ENCODE data around the gene HSD11B2. TPM values are rescaled to one million over a fixed set of nuclear protein-coding genes. Genes with fewer than 3 reads are reported as not detected.

The HSD11B2 gene
- total RNA-seq, 2 experiments from 2014 or later: 0.86 to 1.1 TPM

DNA sequence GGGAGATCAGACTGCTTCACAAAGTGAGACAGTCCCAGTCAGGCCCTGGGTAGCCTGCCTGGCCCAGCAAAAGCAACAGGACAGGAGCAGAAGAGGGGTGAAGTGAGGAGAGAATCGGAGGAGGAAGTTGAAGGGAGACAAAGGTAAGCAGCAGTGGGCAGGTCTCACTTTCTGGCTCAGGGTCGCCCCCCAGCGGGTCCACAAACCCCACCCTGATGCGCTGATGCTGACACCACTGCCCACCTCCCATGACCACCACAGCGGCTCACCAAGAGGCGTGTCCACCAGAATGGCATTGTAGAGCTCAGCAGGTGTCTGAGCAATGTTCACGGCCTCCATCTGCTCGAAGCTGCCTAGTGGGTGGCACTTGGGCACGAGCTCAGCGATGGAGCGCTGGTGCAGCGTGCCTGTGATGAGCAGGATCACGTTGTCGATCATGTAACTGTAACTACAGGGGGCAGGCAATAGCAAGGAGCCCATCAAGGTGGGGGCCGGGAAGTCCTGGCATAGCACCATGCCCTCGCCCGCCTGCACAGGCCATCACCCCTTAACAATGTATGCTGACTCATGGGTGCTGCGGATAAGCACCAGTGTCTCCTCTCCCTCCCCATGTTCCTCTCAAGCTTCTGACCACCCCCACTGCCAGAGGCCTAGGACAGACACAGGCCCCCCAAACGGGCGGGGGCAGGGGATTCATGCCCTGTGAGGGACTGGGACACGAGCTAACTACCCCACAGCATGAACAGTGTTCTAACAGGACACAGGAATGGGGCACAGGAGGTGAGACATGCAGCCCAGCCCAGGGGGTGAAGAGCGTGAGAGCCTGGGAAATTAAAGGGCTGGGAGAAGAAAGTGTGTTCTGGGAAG lies 13.6 kb downstream of the HSD11B2 start:
- no peaks in the 10 kb centered on the region for H3K27me3 Mint-ChIP-seq (ENCODE audit: low read depth)
- no peak overlapping the region for H3K27ac Mint-ChIP-seq
- intact Hi-C loops (cut with micrococcal nuclease): loop anchor here (5.0 to 10.0 kb wide), 2 partner anchors 72 to 470 kb away; no protein-coding TSS in a partner anchor

DNA sequence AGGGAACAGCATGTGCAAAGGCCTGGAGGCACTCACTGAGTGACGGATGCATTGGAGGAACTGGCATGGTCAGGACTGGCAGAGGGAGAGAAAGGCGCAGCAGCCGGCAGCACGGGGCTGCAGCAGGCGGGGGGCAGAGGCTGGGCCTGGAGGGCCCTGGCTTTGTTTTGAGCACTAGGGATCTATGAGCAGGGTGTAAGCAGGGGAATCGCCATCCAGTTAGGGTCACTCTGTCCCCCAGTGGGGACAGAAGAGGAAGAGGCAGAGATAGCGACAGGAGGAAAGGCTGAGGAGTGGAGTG lies 14.2 kb downstream of the HSD11B2 start:
- H3K27me3 Mint-ChIP-seq (ENCODE audit: low read depth): no peaks in the 10 kb centered on the region
- H3K4me3 Mint-ChIP-seq: no peak overlapping the region
- H3K36me3 Mint-ChIP-seq (ENCODE audit: low read depth): no peaks in the 10 kb centered on the region
- no peak overlapping the region for H3K27ac Mint-ChIP-seq
- H3K4me1 Mint-ChIP-seq (ENCODE audit: low read depth): no peaks in the 10 kb centered on the region
- no peaks in the 10 kb centered on the region for H3K9me3 Mint-ChIP-seq
- intact Hi-C loops (cut with micrococcal nuclease): loop anchor here (5.0 to 10.0 kb wide), 2 partner anchors 73 to 470 kb away; no protein-coding TSS in a partner anchor
- DNase-seq: no peak
- CTCF ChIA-PET: interaction anchor here (0.5 to 5.9 kb wide), 6 partner anchors 11 to 297 kb away, joined by 3 to 37 read pairs (median 6); no protein-coding TSS in a partner anchor

More for the DNA sequence above, 13.6 kb downstream of the HSD11B2 start:
- no peak overlapping the region for H3K4me3 Mint-ChIP-seq
- no peaks in the 10 kb centered on the region for H3K4me1 Mint-ChIP-seq (ENCODE audit: low read depth)
- CTCF ChIA-PET: interaction anchor here (0.5 to 5.9 kb wide), 8 partner anchors 8 to 297 kb away, joined by 3 to 37 read pairs (median 4); partner anchors contain the start of gene ZDHHC1
- H3K36me3 Mint-ChIP-seq (ENCODE audit: low read depth): no peaks in the 10 kb centered on the region
- no peaks in the 10 kb centered on the region for H3K9me3 Mint-ChIP-seq
- no peak for DNase-seq

DNA sequence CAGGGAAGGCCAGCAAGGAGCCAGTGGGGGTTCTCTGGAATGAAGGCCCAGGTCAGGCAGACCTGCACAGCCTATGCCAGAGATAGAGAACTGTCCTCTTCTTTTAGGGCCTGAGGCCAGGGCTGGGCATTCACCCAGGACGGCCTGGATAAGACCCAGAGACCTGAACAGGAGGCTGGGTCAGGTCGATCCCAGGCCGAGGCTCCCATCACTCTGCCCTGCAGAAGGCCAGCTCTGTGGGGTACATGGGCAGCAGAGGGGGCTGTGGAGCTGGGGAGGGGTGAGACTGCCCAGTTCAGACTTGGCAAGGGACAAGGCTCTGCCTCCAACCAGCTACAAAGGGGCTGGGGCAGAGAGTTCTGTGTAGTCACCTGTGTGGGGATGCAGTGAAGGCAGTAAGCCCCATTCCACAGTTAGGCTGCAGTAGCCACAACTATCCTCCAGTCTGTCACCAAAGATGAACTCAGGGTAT lies 14.6 kb downstream of the HSD11B2 start:
- H3K4me3 Mint-ChIP-seq: no peak overlapping the region
- intact Hi-C loops (cut with micrococcal nuclease): loop anchor here (5.0 to 10.0 kb wide), 2 partner anchors 73 to 471 kb away; no protein-coding TSS in a partner anchor
- no peaks in the 10 kb centered on the region for H3K9me3 Mint-ChIP-seq
- no peak overlapping the region for H3K27ac Mint-ChIP-seq
- no peak for DNase-seq
- no peaks in the 10 kb centered on the region for H3K27me3 Mint-ChIP-seq (ENCODE audit: low read depth)
- CTCF ChIA-PET: interaction anchor here (1.2 to 5.9 kb wide), 10 partner anchors 9 to 182 kb away, joined by 3 to 60 read pairs (median 6); no protein-coding TSS in a partner anchor
- no peaks in the 10 kb centered on the region for H3K4me1 Mint-ChIP-seq (ENCODE audit: low read depth)
- no peaks in the 10 kb centered on the region for H3K36me3 Mint-ChIP-seq (ENCODE audit: low read depth)

DNA sequence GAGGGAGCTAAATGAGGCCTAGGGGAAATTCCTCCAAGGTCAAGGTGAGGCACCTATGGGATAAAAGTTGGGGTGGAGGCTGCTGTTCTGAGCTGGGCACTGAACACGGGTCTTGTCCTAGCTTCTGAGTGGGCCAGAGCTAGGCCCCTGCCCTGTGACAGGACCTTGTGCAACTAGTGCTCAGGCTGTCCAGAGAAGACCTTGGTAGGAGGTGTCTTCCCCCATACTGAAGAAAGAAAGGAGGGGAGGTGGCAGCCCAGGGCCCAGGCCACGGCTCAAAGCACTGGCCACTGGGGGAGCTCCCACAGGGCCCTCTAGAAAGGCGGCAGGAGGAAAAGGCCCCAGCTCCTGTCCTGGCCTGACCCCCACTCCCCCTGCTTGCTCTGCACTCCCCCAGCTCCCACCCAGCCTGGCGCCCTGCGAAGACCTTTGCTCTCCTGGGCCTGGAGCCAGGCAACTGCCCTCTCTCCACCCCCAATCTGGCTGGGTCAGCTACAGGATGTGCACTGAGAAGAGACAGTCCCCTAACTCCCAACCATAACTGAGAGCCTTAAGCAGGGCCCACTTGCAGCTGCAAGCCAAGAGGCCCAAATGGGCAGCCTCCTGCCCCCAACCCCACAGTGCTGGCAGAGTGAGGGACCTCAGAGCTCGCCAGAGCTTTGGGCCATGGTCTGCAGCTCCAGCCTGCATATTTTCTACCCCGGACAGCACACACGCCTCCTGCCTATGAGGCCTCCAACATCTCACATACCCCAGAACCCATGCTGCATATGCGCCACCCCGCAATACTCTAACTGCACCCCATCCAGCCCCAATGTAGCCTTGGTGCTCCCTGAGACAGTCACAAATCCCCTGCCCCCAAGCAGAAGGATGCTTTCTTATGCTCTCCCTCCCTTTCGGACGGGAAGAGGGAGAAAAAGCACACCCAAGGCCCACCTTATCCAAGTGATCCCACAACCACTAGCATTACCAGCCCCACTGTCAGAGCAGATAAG lies 15.3 kb downstream of the HSD11B2 start:
- no peak for DNase-seq
- CTCF ChIA-PET: interaction anchor here (0.5 to 5.9 kb wide), 16 partner anchors 9 to 194 kb away, joined by 3 to 60 read pairs (median 4); partner anchors contain the start of gene ATP6V0D1
- Mint-ChIP-seq H3K4me1 (ENCODE audit: low read depth) (no peaks in the 10 kb centered on the region), H3K36me3 (ENCODE audit: low read depth) (no peaks in the 10 kb centered on the region), H3K27me3 (ENCODE audit: low read depth) (no peaks in the 10 kb centered on the region), H3K4me3 (no peak overlapping the region), H3K9me3 (no peaks in the 10 kb centered on the region), H3K27ac (no peak overlapping the region)
- intact Hi-C loops (cut with micrococcal nuclease): loop anchor here (5.0 to 10.0 kb wide), 2 partner anchors 74 to 471 kb away; no protein-coding TSS in a partner anchor

DNA sequence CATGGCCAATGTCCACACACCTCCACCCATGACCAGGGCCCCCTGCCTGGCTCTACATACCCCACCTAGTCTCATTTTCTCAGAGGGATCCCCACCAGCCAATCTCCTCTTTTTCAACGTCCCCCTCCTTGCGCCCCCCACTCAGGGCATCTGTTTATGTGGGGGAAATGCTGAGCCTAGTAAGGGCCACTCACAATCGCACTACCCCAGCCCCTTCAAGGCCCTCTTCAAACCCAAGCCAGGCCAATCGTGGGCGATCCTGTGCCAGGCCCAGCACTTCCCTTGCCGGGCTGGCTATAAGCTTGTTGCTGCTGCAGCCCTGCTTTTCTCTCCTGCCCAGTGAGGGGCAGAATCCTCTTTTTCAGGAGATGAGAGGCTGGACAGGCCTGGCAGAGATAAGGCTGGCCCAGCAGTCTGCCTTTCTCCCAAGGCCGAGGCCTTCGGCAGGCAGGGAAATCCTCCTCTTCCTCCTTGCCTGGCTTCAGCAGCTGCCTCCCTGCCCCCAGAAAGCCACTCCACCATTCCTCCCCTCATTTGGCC lies 16.1 kb downstream of the HSD11B2 start:
- no peaks in the 10 kb centered on the region for H3K27me3 Mint-ChIP-seq (ENCODE audit: low read depth)
- H3K27ac Mint-ChIP-seq: no peak overlapping the region
- intact Hi-C loops (cut with micrococcal nuclease): loop anchor here (1.0 to 10.0 kb wide), 3 partner anchors 19 to 472 kb away; no protein-coding TSS in a partner anchor
- no peaks in the 10 kb centered on the region for H3K36me3 Mint-ChIP-seq (ENCODE audit: low read depth)
- no peak for DNase-seq
- H3K4me1 Mint-ChIP-seq (ENCODE audit: low read depth): no peaks in the 10 kb centered on the region
- no peaks in the 10 kb centered on the region for H3K9me3 Mint-ChIP-seq
- no peak overlapping the region for H3K4me3 Mint-ChIP-seq
- CTCF ChIA-PET: interaction anchor here (0.5 to 5.9 kb wide), 19 partner anchors 8 to 270 kb away, joined by 3 to 60 read pairs (median 4); partner anchors contain the start of gene ATP6V0D1

DNA sequence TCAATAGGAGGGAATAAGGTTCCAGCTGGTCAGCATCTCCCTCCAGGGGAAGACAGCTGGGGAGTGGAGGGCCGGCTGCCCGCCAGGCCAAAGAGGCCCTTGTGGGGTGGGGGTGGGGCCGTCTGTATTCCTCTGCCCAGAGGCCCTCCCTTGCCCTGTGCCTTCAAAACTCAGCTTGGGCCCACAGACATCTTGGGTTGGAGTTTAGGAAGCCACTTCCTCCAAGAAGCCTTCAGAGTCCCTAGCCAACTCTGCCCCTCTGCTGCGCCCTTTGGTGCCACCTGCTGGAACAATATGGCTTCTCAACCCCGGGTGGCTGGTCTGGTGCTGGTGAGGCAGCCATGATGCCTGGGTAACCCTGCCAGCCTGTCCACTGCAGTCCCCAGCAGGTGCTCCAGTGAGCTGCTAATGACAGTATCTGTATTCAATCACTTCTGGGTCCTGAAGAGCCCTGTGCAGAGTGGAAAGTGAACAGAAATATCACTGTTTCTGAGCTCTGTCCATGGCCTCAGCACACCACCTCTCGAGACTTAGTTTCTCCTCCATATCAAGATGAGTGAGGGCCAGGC lies 16.7 kb downstream of the HSD11B2 start:
- H3K4me3 Mint-ChIP-seq: no peak overlapping the region
- peak; percentile 90 for DNase-seq
- no peaks in the 10 kb centered on the region for H3K9me3 Mint-ChIP-seq
- intact Hi-C loops (cut with micrococcal nuclease): loop anchor here (1.0 to 10.0 kb wide), 3 partner anchors 19 to 473 kb away; no protein-coding TSS in a partner anchor
- CTCF ChIA-PET: interaction anchor here (0.6 to 5.9 kb wide), 25 partner anchors 9 to 270 kb away, joined by 3 to 60 read pairs (median 4); partner anchors contain the start of gene ATP6V0D1
- no peak overlapping the region for H3K27ac Mint-ChIP-seq
- no peaks in the 10 kb centered on the region for H3K27me3 Mint-ChIP-seq (ENCODE audit: low read depth)
- H3K4me1 Mint-ChIP-seq (ENCODE audit: low read depth): no peaks in the 10 kb centered on the region
- no peaks in the 10 kb centered on the region for H3K36me3 Mint-ChIP-seq (ENCODE audit: low read depth)

DNA sequence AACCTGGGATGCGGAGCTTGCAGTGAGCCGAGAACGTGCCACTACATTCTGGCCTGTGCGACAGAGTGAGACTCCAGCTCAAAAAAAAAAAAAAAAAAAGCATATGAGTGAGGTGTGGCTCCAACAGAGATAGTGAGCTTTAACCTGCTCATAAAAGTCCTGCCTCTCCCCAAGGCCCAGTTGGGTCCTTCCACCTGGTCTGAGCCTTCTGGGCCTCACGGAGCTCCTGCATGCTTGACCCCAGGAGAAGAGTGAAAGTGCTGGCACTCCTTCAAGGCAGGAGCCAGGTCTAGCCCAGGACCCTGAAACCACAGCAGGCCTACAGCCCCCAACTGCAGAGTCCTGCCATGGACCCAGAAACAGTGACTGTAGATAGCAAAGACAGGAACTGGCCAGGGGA lies 17.7 kb downstream of the HSD11B2 start:
- Mint-ChIP-seq H3K27ac (no peak overlapping the region), H3K27me3 (ENCODE audit: low read depth) (no peaks in the 10 kb centered on the region), H3K9me3 (no peaks in the 10 kb centered on the region), H3K4me1 (ENCODE audit: low read depth) (no peaks in the 10 kb centered on the region), H3K4me3 (no peak overlapping the region), H3K36me3 (ENCODE audit: low read depth) (no peaks in the 10 kb centered on the region)
- CTCF ChIA-PET: interaction anchor here (0.6 to 5.9 kb wide), 12 partner anchors 8 to 269 kb away, joined by 3 to 60 read pairs (median 6); partner anchors contain the start of gene ATP6V0D1
- DNase-seq: no peak
- intact Hi-C loops (cut with micrococcal nuclease): loop anchor here (5.0 to 10.0 kb wide), 2 partner anchors 76 to 474 kb away; no protein-coding TSS in a partner anchor

DNA sequence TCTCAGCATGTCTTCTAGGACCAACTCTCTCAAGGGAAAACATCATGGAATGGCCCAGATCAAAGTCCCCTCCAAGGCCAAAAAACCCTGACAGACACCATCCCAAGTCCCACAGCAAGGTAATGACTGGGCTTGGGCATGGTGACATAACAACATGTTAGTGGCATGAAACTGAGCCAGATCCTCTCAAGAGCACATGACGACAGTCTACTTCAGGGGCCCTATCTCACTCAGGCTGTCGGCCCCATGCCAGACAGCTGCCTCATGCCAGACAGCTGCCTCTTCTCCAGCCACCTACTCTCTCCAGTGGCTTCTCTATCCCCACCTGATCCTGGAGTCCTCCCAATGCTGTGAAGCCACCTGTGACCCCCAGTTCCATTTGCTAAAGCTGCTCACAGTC lies 18.4 kb downstream of the HSD11B2 start:
- no peaks in the 10 kb centered on the region for H3K4me1 Mint-ChIP-seq (ENCODE audit: low read depth)
- CTCF ChIA-PET: interaction anchor here (0.7 to 4.2 kb wide), 4 partner anchors 11 to 32 kb away, joined by 3 to 60 read pairs (median 4); no protein-coding TSS in a partner anchor
- DNase-seq: no peak
- H3K36me3 Mint-ChIP-seq (ENCODE audit: low read depth): no peaks in the 10 kb centered on the region
- intact Hi-C loops (cut with micrococcal nuclease): loop anchor here (5.0 to 10.0 kb wide), 2 partner anchors 77 to 475 kb away; no protein-coding TSS in a partner anchor
- H3K27me3 Mint-ChIP-seq (ENCODE audit: low read depth): no peaks in the 10 kb centered on the region
- H3K9me3 Mint-ChIP-seq: no peaks in the 10 kb centered on the region
- H3K4me3 Mint-ChIP-seq: no peak overlapping the region
- H3K27ac Mint-ChIP-seq: no peak overlapping the region

DNA sequence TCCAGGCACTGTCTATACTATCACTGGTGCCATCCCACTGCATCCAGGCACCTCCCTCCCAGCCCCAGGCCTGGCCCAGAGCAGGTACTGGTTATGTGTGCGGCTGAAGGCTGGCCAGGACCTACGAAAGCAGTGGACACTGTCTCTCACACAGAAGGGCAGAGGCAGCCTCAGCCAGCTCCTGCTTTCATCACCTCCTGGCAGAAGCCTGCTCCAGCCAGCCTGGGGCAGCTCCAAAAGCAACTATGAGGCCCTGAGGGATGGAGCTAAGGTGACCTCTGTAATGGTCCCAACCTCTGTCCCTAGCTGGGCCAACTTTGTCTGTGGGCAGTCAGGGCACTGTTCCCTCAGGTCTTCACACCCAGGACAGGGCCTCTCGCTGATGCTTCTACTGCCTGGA lies 18.8 kb downstream of the HSD11B2 start:
- Mint-ChIP-seq H3K36me3 (ENCODE audit: low read depth) (no peaks in the 10 kb centered on the region), H3K4me1 (ENCODE audit: low read depth) (no peaks in the 10 kb centered on the region), H3K4me3 (no peak overlapping the region), H3K27me3 (ENCODE audit: low read depth) (no peaks in the 10 kb centered on the region), H3K9me3 (no peaks in the 10 kb centered on the region), H3K27ac (no peak overlapping the region)
- DNase-seq: no peak
- intact Hi-C loops (cut with micrococcal nuclease): loop anchor here (5.0 to 10.0 kb wide), 2 partner anchors 77 to 475 kb away; no protein-coding TSS in a partner anchor
- CTCF ChIA-PET: interaction anchor here (0.7 to 5.1 kb wide), 4 partner anchors 11 to 32 kb away, joined by 3 to 30 read pairs (median 4); no protein-coding TSS in a partner anchor

DNA sequence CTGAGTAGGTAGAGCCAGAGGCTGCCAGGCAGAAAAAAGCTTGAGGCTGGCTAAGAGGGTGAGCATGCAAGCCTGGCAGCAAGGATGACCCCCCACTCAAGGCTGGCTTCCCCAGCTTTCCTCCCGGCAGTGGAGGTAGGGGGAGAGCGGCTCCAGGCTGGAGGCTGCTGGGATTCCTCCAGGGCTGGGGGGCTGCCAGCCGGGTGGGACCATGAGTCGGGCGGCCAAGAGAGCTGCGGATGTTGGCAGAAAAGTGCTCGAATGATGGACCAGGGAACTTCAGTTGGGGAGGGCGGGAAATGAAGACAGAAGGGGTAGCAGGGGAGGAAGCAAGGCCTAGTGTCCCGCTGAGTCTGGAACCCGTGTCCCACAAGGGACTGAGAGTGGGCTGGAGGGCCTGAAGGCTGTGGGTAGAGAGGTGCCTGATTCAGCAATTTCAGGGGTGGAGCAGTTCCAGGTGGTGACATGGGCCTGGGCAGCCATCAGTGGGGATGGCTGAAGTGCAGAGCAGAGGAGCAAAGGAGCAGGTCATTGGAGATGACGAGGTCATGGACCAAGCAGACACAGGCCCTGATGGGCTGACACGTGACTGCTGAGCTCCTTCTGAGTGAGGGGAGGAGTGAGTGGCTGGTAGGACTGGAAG lies 20.3 kb downstream of the HSD11B2 start:
- no peak for DNase-seq
- Mint-ChIP-seq H3K4me3 (no peak overlapping the region), H3K27ac (no peak overlapping the region), H3K27me3 (ENCODE audit: low read depth) (no peaks in the 10 kb centered on the region), H3K4me1 (ENCODE audit: low read depth) (no peaks in the 10 kb centered on the region), H3K9me3 (no peaks in the 10 kb centered on the region), H3K36me3 (ENCODE audit: low read depth) (no peaks in the 10 kb centered on the region)
- CTCF ChIA-PET: interaction anchor here (0.6 to 5.1 kb wide), 3 partner anchors 23 to 191 kb away, joined by 3 to 30 read pairs (median 4); no protein-coding TSS in a partner anchor
- intact Hi-C loops (cut with micrococcal nuclease): no loop called here
